Measurements from ENCODE around the gene DPCD. TPM values are rescaled to one million over a fixed set of nuclear protein-coding genes. Genes with fewer than 3 reads are reported as not detected.
A peak's percentile ranks its signal among the peaks of the same experiment; 100 is the strongest.

DPCD gene
- total and polyA plus RNA-seq, 12 donors, result 8.3 to 42.5 (median 26.5) TPM

DNA sequence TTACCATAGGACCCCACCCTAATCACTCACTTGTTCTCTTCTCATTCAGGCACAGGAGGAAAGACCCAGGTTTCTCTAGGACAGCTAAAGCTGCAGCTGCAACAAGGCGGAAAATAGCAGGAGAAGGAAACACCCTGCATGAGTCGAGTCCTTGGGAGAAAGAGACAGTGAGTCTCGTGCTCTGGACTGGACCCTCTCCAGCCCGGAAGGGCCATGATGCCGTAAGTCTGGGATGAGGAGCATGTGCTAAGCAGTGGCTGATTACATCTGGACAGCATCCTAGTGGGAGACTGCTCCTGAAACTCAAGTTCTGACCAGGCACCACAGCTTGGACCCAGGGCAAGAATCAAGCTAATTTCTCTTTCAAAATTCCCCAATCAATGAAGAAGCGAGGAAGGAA lies 67.4 kb downstream of the DPCD start:
- Histone ChIP-seq H3K4me3 (no peak overlapping the region), H3K9me3 (replicated peaks in 1 of 3) (no peaks in the 10 kb centered on the region), H3K4me1 (replicated peaks in 1 of 2) (no peaks in the 10 kb centered on the region), H3K36me3 (replicated peaks in 1 of 2) (peaks cover 0 to 22% of the 10 kb centered on the region in 2 donors), H3K27ac (no peak overlapping the region), H3K27me3 (no peaks in the 10 kb centered on the region)
- intact Hi-C loops (cut with DNase I), result no loop called here
- DNase-seq, result peak in 4 of 7 donors; percentile 16 to 40 (median 26)
- WGBS, 4 donors, result 56 to 66% (median 60%) methylated on average over 6 of the region's 6 CpGs
- TF ChIP-seq POLR2A (IDR thresholded peaks at IDR 0.05), result no peak
- no peak for TF ChIP-seq CTCF (IDR thresholded peaks at IDR 0.05)

DNA sequence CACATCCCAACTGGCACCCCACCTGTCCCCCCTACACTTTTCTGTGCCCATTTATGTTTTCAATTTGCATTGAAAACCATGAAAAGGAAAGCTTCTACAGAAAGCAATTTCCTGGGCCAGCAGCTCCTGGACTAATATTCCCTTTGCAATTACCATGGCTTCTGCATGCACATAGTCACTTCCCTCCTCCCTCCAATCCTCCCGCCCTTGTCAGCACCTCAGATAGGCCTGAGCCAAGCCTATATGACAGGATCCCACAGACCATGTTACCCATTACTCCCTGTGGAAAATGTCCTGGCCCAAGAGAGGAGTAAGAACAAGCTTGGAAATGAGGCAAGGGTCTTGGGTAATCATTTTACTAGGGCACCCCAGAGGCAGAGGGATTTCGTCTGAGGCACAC lies 68.8 kb downstream of the DPCD start:
- no peaks in the 10 kb centered on the region for H3K27me3 ChIP-seq
- peaks cover 0 to 29% of the 10 kb centered on the region in 2 donors for H3K36me3 ChIP-seq (replicated peaks in 1 of 2)
- TF ChIP-seq POLR2A (IDR thresholded peaks at IDR 0.05), result no peak
- TF ChIP-seq CTCF (IDR thresholded peaks at IDR 0.05), result no peak
- intact Hi-C loops (cut with DNase I), result no loop called here
- H3K4me1 ChIP-seq (replicated peaks in 1 of 2), result no peaks in the 10 kb centered on the region
- no peak overlapping the region for H3K4me3 ChIP-seq
- no peak for DNase-seq
- 92 to 100% (median 97%) methylated on average over 2 of the region's 2 CpGs for WGBS, 4 donors
- no peaks in the 10 kb centered on the region for H3K9me3 ChIP-seq (replicated peaks in 1 of 3)
- no peak overlapping the region for H3K27ac ChIP-seq

DNA sequence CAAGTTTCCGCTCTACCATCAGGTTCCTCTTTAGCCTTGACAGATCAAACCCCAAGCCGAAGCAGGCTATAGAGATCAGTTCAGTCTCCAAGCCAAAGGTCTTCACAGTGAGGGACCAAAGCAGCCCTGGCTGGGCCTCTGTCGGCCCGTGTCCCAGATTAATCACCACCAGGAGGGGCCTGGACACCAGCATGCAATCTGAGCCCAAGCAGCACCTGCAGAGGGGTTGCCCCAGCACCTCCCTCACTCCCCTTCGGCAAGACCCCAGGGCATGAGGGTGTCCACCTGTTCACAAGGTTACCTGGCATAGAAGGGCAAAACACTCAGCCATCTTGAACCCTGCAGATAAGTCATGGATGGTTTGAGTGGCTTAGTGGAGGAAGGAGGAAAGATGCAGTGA lies 70.9 kb downstream of the DPCD start:
- Histone ChIP-seq H3K4me3 (no peak overlapping the region), H3K9me3 (replicated peaks in 1 of 3) (no peaks in the 10 kb centered on the region), H3K27ac (no peak overlapping the region), H3K27me3 (no peaks in the 10 kb centered on the region), H3K36me3 (replicated peaks in 1 of 2) (peaks cover 0 to 43% of the 10 kb centered on the region in 2 donors), H3K4me1 (replicated peaks in 1 of 2) (no peaks in the 10 kb centered on the region)
- no peak for DNase-seq
- TF ChIP-seq POLR2A (IDR thresholded peaks at IDR 0.05) (no peak), CTCF (IDR thresholded peaks at IDR 0.05) (no peak)
- 61 to 100% (median 75%) methylated on average over 1 to 5 of the region's 5 CpGs for WGBS, 4 donors
- intact Hi-C loops (cut with DNase I), result no loop called here

Small RNA genes lying within 50 kb of the gene (microRNA-seq; reads per million reads assigned to microRNA genes)
- gene MIR3158-1 (0 reads per million in 3 donors), gene MIR3158-2 (0 reads per million in 3 donors)

Small RNA genes lying within 50 kb of the gene (small RNA-seq; reads per million reads assigned to genes)
- gene MIR3158-1, result 0 reads per million in 2 donors
- gene RNU6-1165P, result 0 reads per million in 2 donors

Other genes with a start within 250 kb of the DPCD start
- 10 to 100 TPM; 16.4 to 35.3 (median 22.1) TPM for gene BTRC, start 234.2 kb upstream of the DPCD start, total RNA-seq
- gene BTRC, start 234.2 kb upstream of the DPCD start, polyA plus RNA-seq, result 10 to 100 TPM; 10.0 to 21.8 (median 13.8) TPM
- 10 to 100 TPM; 10.7 to 44.6 (median 29.9) TPM for gene POLL, start 64 bp upstream of the DPCD start, total RNA-seq
- 10 to 100 TPM; 10.1 to 83.7 (median 59.3) TPM for gene POLL, start 64 bp upstream of the DPCD start, polyA plus RNA-seq
- gene FBXW4, start 106.8 kb downstream of the DPCD start, total RNA-seq, result 10 to 100 TPM; 34.4 to 81.7 (median 60.8) TPM
- gene FBXW4, start 106.8 kb downstream of the DPCD start, polyA plus RNA-seq, result 10 to 100 TPM; 51.1 to 80.0 (median 55.2) TPM
- gene FGF8, start 187.8 kb downstream of the DPCD start, total RNA-seq, result not detected
- not detected for gene FGF8, start 187.8 kb downstream of the DPCD start, polyA plus RNA-seq
- gene NPM3, start 195.1 kb downstream of the DPCD start, total RNA-seq, result 10 to 100 TPM; 20.6 to 51.5 (median 40.4) TPM
- 10 to 100 TPM; 14.7 to 23.8 (median 19.8) TPM for gene NPM3, start 195.1 kb downstream of the DPCD start, polyA plus RNA-seq
- gene OGA, start 230.1 kb downstream of the DPCD start, total RNA-seq, result 100 to 1,000 TPM in 2 of 9 donors, 10 to 100 TPM in 7; 32.8 to 119 (median 76.6) TPM
- 10 to 100 TPM; 55.4 to 81.2 (median 65.5) TPM for gene OGA, start 230.1 kb downstream of the DPCD start, polyA plus RNA-seq